ENCODE results near the gene MIGA2. TPM values are rescaled to one million over a fixed set of nuclear protein-coding genes. Genes with fewer than 3 reads are reported as not detected.

MIGA2 gene
- total and polyA plus RNA-seq, 2 of the 8 experiments (the other 6 are each of a cell fraction or from before 2014, with no cell fraction given) = 24.6 to 39.0 TPM

DNA sequence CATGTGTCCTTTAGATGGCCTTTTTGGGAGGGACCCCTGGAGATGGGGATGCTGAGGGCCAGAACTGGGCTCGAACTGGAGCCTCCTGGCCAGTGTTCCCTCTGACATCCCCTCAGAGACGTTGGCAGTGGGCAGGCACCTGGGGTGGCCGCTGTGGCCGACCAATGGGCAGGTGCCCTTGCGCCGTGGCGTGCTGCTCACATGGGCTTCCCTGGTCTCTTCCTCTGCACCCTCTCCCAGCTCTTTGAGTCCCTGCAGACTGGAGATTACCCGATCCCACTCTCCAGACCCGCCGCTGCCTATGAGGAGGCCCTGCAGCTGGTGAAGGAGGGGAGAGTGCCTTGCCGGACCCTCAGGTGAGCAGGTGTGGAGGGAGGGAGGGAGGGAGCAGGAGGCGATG lies 24.6 kb downstream of the MIGA2 start:
- Histone ChIP-seq H3K36me3 (ENCODE audit: control insufficient read depth in 2 of 4, insufficient read depth in 4 of 4, low read length in 3 of 4) (peaks cover 5 to 34% (median 19%) of the 10 kb centered on the region in 4 experiments), H3K79me2 (ENCODE audit: control insufficient read depth in 1 of 2, insufficient read depth in 2 of 2, low read length in 2 of 2) (no peaks in the 10 kb centered on the region), H2BK20ac (ENCODE audit: low read length) (no peak overlapping the region), H3K27me3 (replicated peaks in 1 of 4; ENCODE audit: control insufficient read depth in 3 of 4, extremely low read depth in 1 of 4, insufficient read depth in 3 of 4, low read length in 3 of 4) (no peaks in the 10 kb centered on the region), H3K9ac (replicated peaks in 1 of 4; ENCODE audit: extremely low read depth in 1 of 4, low read depth in 3 of 4, low read length in 3 of 4) (no peak overlapping the region), H2BK12ac (ENCODE audit: low read depth, low read length) (no peak overlapping the region), H2AFZ (ENCODE audit: low read length) (no peak overlapping the region), H2BK15ac (ENCODE audit: low read length) (no peak overlapping the region), H3K4me1 (replicated peaks in 1 of 4; ENCODE audit: control insufficient read depth in 3 of 4, insufficient read depth in 4 of 4, low read length in 3 of 4) (no peaks in the 10 kb centered on the region), H3K56ac (replicated peaks; ENCODE audit: insufficient read length, low read depth, low read length) (no peak overlapping the region), H3K27ac (ENCODE audit: low read depth, low read length) (no peak overlapping the region), H2BK120ac (replicated peaks; ENCODE audit: low read depth, low read length) (no peak overlapping the region), H3K4me3 (ENCODE audit: extremely low read depth in 1 of 4, insufficient read depth in 2 of 4, low read depth in 3 of 4, low read length in 4 of 4) (no peak overlapping the region), H3K18ac (ENCODE audit: extremely low read depth, low read length) (no peak overlapping the region), H3K9me3 (ENCODE audit: insufficient read depth in 2 of 2, low read depth in 1 of 2, low read length in 1 of 2) (no peaks in the 10 kb centered on the region), H4K20me1 (replicated peaks in 1 of 2; ENCODE audit: control insufficient read depth in 1 of 2, insufficient read depth in 2 of 2, low read length in 2 of 2) (no peaks in the 10 kb centered on the region), H3K23me2 (ENCODE audit: low read depth, low read length) (no peaks in the 10 kb centered on the region), H2AK5ac (ENCODE audit: low read depth, low read length) (no peak overlapping the region), H3K79me1 (ENCODE audit: low read depth, low read length) (no peaks in the 10 kb centered on the region), H4K91ac (replicated peaks; ENCODE audit: insufficient read length, low read length) (no peak overlapping the region), H3K23ac (ENCODE audit: insufficient read length) (no peak overlapping the region), H4K8ac (ENCODE audit: extremely low read depth, insufficient read depth, low read length) (no peak overlapping the region), H3K4ac (replicated peaks; ENCODE audit: insufficient read length, low read depth, low read length) (no peak overlapping the region), H3K4me2 (ENCODE audit: insufficient read depth in 1 of 2, low read depth in 2 of 2, low read length in 2 of 2) (no peak overlapping the region), H2BK5ac (ENCODE audit: low read depth, low read length) (no peak overlapping the region), H4K5ac (ENCODE audit: insufficient read length, low read depth, low read length) (no peak overlapping the region), H3K14ac (ENCODE audit: insufficient read length) (no peak overlapping the region)
- WGBS, 2 experiments (ENCODE audit: extremely low coverage in 1 of 2, insufficient coverage in 1 of 2, insufficient read length in 1 of 2, insufficient replicate concordance in 2 of 2, low coverage in 1 of 2, low lambda C conversion rate in 2 of 2, missing lambda C conversion rate in 1 of 2) = 89% methylated on average over 11 of the region's 12 CpGs; no CpG with 5 or more reads in 1 of the 2 experiments
- FAIRE-seq = no peak
- no peak for DNase-seq (ENCODE audit: low read depth in 1 of 2, low spot score in 2 of 2)
- CTCF ChIA-PET (ENCODE audit: partially characterized antibody) = interaction anchor here (0.6 kb wide), 1 partner anchor 1304 kb away, joined by 3 read pairs; no protein-coding TSS in a partner anchor
- POLR2A ChIA-PET (ENCODE audit: partially characterized antibody) = no interaction called here
- TF ChIP-seq GABPA (IDR thresholded peaks at IDR 0.05; ENCODE audit: borderline replicate concordance, insufficient read depth, low read length) (no peak), PHF8 (conservative IDR thresholded peaks at IDR 0.05; ENCODE audit: low read depth, low read length) (no peak), RXRA (IDR thresholded peaks at IDR 0.05; ENCODE audit: insufficient read depth, low read depth, low read length) (no peak), HDAC2 (IDR thresholded peaks at IDR 0.05; ENCODE audit: borderline replicate concordance in 1 of 2, low read depth in 2 of 2, low read length in 2 of 2) (no peak), TBP (IDR thresholded peaks at IDR 0.05; ENCODE audit: low read depth, low read length) (no peak), TEAD4 (IDR thresholded peaks at IDR 0.05; ENCODE audit: low read depth, low read length) (no peak), SAP30 (IDR thresholded peaks at IDR 0.05; ENCODE audit: insufficient read depth, insufficient replicate concordance, low read length) (no peak)
- TF ChIP-seq, protein P1, sequence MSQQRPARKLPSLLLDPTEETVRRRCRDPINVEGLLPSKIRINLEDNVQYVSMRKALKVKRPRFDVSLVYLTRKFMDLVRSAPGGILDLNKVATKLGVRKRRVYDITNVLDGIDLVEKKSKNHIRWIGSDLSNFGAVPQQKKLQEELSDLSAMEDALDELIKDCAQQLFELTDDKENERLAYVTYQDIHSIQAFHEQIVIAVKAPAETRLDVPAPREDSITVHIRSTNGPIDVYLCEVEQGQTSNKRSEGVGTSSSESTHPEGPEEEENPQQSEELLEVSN (IDR thresholded peaks at IDR 0.05) = no peak
- TF ChIP-seq, protein P2, sequence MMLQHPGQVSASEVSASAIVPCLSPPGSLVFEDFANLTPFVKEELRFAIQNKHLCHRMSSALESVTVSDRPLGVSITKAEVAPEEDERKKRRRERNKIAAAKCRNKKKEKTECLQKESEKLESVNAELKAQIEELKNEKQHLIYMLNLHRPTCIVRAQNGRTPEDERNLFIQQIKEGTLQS (IDR thresholded peaks at IDR 0.05; ENCODE audit: insufficient read depth, low read depth, low read length) = no peak
- TF ChIP-seq, protein P3, sequence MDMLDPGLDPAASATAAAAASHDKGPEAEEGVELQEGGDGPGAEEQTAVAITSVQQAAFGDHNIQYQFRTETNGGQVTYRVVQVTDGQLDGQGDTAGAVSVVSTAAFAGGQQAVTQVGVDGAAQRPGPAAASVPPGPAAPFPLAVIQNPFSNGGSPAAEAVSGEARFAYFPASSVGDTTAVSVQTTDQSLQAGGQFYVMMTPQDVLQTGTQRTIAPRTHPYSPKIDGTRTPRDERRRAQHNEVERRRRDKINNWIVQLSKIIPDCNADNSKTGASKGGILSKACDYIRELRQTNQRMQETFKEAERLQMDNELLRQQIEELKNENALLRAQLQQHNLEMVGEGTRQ (IDR thresholded peaks at IDR 0.05; ENCODE audit: low read length) = no peak

Data from H1 (cell line).